Measurements from ENCODE around the gene RASEF.

The RASEF gene

DNA sequence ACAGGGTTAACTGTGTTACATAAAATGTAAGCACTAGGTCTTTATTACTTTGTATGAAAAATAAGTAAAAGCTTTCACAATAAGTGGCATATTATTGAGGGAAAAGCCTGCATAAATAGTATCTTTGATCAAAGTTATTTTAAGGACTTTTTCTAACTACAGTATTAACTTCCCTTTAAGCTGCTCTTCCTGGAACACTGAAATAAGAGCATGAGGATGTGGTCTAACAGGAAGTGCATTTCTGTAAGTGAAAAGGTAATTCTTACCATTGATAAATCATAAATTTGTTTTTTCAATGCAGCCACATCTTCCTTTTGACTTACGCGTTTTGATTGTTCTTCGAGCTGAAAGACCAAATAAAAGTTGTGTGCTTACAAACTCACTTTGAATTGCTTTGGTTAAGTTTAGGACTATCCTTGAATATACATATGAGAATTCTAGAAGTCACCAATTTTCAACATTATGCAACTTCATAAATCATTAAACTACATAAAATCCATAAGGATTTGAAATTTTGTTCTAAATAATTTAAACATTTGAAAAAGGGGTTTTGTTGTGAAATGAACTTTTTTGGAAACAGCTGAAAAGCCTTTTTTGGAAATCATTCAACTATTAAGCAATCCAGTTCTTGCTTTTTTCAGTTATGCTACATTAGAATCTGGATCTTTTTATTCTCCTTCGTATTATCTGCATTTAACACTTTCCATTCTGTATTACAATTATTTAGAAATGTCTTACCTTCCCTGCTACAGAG lies 50.6 kb downstream of the RASEF start:
- DNase-seq: no peak

DNA sequence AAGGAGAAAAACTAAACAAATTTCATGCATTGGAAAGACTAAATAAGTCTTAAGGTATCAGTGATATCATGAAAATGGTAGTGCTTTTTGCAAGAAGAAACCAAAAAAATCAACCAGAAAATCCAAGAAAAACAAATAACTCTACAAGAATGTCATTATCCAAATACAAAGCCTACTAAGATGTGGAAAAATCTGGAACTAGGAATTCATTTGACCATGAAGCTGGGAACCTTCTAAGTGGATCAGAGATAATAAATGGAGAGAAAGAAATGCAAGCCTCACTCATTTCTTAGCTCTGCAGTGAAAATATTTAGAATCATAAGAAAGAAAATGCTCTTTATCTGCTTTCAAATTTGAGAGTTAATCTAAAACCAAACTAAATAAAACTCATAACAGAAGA lies 51.3 kb downstream of the RASEF start:
- no peak for DNase-seq

DNA sequence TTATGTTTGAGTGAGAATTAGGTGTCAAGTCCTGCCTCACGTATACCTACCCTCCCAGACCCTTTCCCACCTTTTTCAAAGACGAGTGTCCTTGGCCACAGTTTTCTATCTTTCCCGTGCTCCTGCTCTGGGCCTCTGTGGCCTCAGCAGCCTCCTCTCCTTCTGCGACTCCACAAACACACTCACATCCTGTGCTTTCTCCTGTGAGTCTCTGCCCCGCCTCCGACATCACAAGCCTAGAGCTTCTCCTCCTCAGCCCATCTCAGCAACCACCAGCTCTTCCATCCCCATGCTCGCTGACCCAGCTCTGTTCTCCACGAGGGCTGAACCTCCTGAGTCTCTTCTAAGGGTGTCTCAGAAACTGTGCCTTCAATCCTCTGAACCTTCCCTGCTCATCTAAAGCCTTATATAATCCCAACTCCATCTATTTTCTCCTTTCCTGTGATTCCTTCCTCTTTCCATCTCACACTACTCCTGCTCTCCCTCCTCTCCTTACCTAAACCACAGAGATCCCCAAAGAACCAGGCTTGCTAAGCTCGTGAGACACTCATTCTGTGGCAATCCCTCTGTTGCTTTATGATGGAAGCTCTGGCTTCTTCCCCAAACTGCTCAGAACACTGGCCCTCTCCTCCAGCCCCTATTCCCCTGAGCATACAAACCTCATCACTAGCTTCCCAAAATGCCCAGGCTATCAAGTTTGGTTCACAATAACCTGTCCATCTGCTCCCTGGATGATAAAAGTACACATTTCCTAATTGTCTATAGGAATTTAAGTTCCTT lies 55.2 kb downstream of the RASEF start:
- no peak for DNase-seq

DNA sequence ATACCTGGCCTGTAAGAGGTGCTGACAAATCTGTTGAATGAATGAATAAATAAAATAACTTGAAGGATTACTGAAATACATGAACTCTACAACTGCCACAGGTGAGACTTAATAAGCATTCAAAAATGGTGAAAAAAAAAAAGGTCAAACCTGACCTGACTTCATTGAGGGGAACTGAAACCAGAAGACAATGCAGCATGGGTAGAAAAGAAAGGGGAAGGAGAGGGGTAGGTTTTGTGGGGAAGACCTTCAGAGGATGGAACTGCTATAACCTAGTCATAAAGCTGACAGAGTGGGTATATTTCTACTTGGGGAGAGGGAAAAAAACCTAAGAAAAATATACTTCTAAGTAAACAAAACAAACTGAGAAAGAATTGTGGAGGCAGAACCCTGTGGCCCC lies 56.6 kb downstream of the RASEF start:
- DNase-seq: no peak

DNA sequence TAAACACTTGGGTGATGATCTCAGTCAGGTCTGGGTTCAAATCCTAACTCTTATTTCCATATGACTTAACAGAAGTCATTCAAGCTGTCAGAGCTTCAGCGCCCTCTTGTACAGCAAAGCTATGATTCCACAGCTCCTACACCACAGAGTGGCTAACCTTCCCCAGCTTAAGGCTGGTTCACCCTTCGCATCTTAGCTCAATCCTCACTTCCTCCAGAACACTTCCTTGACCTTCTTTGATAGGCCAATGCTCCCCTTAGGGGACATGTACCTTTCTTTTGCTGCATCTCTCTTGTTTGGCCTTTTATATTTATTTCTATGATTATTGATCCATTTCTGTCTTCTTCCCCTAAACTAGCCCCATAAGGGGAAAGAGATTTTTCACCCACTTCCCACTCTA lies 57.0 kb downstream of the RASEF start:
- DNase-seq: no peak

DNA sequence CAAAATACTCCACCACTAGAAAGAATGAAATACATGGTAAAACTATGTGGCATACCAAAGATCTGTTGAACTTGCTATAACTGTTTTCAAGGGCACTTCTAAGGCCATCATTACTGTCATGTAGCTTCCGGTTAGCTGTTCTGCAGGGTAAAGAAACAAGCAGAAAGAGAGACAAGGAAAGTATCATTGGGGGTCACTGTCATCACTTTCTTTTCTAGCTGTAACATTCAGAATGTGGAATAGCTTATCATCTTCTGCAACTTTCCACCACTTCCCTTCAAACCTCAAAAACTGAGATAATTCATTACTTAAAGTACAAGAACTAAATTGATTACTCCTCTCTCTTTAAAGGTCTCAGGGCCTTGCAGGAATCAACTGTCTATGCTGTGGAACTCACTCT lies 57.6 kb downstream of the RASEF start:
- DNase-seq: no peak

GRCh38 chr9:83002329-83002728 lies 60.6 kb downstream of the RASEF start:
- no peak for DNase-seq

DNA sequence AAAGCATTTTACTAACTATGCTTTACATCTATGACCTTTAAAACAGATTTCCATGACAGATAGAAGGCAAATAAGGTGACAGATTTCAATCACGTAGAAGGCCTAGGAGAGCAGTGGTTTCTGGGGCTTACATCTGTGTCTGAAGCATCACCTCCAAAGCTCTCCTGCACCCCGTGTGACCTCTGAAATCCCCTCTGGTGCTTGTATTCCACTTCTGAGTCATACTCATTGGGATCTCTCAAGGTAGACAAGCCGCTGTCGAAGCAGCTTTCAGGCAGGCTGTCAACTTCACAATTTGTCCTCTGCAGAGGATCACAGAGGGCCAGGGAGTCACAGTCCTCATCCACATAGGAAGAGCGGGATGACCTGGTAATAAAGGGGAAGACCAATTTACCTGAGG lies 62.2 kb downstream of the RASEF start:
- no peak for DNase-seq

DNA sequence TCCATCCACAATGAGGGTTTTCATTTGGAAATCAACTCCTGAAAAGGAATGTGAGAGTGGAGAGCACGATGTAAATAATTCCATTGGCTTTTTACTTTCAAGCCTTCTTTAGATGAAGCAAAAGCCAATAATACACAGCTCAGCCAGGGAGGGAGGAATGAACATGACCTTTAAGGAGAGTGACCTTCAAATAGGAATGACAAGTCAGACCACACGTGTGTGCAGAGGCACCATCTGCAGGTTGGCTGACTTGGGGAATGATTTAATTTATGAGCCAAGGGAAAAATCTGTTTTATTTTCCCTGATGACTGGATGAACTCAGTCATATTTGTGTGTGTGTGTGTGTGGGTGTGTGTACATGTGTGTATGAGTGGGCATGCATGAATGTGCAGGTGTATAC lies 64.5 kb downstream of the RASEF start:
- DNase-seq: no peak

GRCh38 chr9:82997476-82998140 lies 65.3 kb downstream of the RASEF start:
- no peak for DNase-seq

DNA sequence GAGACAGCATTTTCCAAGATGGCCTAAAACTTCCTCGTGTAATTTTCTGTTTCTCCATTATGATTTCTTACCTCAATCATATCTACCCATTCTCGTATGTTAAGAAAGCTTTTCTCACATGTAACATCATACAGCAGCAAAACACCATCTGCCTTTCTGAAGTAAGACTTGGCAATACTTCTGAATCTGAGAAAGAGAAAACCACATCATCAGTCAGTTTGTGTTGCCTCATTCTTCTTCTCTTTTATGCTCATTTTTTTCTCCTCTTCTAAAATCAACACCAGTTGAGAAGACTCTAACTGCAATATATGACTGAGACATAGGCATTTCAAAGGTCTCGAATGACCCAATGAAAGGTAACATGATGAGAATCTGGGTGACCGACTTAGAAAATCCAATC lies 66.0 kb downstream of the RASEF start:
- DNase-seq: no peak

DNA sequence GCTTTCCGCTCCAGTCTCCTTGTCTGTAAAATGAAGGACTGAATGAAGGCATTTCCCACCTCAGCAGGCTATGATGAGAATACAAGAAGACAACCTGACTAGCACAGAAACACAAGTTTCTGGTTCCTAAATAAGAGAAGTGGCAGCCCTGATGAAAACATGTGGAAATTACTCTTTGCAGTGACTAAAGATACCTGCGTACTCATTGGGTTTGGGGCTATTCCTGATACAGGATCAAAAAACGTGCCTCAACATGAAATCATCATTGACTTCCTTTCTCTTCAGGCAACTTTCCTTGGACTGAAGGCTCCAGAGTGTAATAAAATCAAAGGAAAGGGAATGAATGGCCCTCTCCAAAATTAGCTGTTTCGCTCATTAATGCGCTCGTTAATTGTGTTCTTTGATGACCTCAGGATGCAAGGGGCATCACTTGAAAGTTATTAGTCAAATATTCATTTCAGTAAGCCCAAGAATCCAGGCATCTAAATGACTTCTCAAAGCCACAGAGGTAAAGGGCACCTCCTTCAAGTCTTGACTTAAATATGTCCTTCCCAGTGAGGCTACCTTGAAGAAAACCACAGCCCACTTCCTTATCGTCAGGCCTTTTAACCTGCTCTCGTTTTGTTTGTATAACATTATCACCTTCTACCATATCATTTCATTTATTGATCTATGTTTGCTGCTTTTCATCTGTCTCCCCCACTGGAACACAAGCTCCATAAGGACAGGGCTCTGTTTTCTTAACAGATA lies 68.9 kb downstream of the RASEF start:
- DNase-seq: no peak

GRCh38 chr9:82991671-82992070 lies 71.3 kb downstream of the RASEF start:
- no peak for DNase-seq

- DNase-seq: no peak
Measured at GRCh38 chr9:82989929-82990328, 73.0 kb downstream of the RASEF start.

DNA sequence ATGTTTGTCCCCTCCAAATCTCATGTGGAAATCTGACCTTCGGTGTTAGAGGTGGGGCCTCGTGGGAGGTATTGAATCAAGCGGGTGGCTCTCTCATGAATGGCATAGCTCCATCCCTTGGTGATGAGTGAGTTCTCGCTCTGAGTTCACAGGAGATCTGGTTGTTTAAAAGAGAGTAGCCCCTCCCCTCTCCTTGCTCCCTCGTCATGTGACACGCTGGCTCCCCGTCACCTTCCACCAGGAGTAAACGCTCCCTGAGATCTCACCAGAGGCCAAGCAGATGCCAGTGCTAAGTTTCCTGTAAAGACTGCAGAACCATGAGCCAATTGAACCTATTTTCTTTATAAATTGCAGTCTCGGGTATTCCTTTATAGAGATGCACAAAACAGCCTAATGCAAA lies 74.5 kb downstream of the RASEF start:
- DNase-seq: no peak

DNA sequence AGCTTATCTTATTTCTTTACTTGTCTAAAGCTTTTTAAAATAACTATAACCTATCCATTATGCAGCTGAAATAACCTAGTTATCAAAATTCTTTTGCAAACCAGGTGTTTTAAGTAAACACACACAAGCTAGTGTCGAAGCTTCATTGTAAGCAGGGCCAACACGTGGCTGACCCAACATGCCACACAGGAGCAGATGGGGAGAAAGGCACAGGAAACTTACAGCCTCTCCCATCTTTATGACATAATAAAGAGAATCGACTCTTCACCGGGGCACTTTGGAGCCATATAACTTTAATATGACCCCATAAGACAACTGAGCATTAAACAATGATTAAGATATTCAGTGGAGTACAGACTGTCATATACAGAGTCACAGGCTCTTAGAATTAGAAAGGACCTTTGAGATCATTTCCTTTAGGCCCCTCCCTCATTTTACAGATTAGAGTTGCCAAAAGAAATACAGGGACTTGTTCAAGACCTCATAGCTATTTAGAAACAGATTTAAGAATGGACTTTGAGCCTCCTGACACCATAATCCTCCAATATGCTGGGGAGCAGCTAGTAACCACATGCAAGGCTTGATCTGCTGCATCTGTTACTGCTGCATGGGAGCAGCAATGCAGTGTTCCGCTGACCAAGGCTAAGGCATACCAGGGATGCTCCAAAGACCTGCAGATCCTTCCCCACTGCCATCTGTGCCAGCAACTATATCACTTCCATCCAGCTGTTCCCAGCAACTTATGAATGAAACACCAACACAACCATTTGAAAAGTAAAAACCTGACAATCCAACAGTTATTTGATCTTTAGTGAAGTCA lies 75.4 kb downstream of the RASEF start:
- no peak for DNase-seq

GRCh38 chr9:82981552-82981951 lies 81.4 kb downstream of the RASEF start:
- DNase-seq: no peak

DNA sequence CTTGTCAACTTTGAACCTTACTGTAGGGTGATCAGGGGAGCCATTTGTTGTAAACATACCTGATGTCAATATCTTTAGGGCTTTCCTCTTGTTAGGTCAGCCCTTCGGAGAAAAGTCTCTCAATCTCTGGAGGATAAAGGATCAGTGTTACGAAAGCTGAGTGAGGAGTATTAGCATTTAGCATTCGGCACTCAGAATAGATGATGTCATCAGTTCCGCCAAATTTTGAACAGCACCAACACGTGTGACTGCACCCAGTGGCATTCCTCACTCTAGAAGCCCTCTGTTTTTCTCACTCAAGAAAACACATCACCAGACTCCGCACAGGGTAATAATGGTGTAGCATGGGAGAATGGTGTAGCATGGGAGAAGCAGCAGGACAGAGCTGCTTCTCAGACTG lies 87.8 kb downstream of the RASEF start:
- no peak for DNase-seq

DNA sequence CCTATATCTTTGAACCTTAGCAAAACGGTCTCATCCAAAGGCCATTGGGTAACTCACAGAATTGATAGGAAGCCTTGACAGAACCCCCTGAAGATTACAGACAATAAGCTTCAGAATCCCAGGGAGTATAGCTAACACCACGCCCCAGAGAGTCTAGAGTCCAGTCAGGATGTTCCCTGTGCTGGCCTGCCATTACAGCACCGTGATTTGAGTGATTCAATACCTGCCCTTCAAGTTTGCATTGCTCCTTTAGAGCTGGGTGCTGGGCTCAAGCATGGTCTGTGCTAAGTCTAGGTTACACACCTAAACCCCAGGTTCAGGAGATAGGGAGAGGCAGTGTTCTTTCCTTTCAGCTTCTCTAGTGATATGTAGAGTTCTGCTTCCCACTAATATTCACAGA lies 90.5 kb downstream of the RASEF start:
- DNase-seq: no peak

GRCh38 chr9:82970359-82970758 lies 92.6 kb downstream of the RASEF start:
- DNase-seq: no peak

DNA sequence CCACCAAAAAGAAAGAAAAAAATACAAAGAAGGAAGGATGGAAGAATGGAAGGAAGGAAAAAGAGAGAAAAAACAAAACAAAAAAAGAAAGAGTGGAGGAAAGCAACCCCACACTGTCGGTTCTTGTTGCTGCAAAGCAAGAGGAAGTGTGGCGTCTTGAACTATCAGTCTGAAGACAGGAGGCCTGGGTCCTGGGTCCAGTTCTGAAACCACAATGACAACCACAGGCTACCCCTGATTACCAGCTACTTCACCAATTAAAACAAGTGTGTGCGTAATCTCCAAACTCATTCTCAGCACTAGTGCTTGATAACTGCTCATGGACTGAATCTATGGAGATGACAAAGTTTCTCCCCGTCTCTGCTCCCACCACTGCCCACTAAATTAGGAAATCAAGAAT lies 93.7 kb downstream of the RASEF start:
- DNase-seq: no peak

GRCh38 chr9:82968816-82969215 lies 94.1 kb downstream of the RASEF start:
- DNase-seq: no peak
